ENCODE results near the gene SCUBE3.

GRCh38 chr6:35174501-35174900 lies 39.3 kb upstream of the SCUBE3 start:
- TF ChIP-seq CTCF (IDR thresholded peaks at IDR 0.05; ENCODE audit: insufficient read depth, low read length) = no peak
- no peak for TF ChIP-seq REST (IDR thresholded peaks at IDR 0.05; ENCODE audit: insufficient replicate concordance, low read depth)
- TF ChIP-seq POLR2AphosphoS5 (IDR thresholded peaks at IDR 0.05; ENCODE audit: low read depth) = no peak
- TF ChIP-seq GABPA (IDR thresholded peaks at IDR 0.05; ENCODE audit: low read depth) = no peak
- TF ChIP-seq SPI1 (IDR thresholded peaks at IDR 0.05; ENCODE audit: borderline replicate concordance, low read depth) = no peak

All from HL-60 (cell line).